GM23248 (cell line): ENCODE results near the gene HDAC4.

Experiments used
- EZH2 ChIP-seq: fragments of 200-600 bp; sonication (generic); IDR thresholded peaks from 2 replicates; pipeline ENCODE4 v1.6.1; 2018; ENCODE audit warnings: antibody characterized with exemption, mild to moderate bottlenecking; ENCODE audit not compliant: insufficient read depth, poor library complexity, severe bottlenecking
- EZH2phosphoT487 ChIP-seq: fragments of 200-600 bp; sonication (generic); IDR thresholded peaks from 2 replicates; pipeline ENCODE4 v1.6.1; 2018; ENCODE audit warnings: antibody characterized with exemption, moderate library complexity, mild to moderate bottlenecking, low read depth; ENCODE audit not compliant: insufficient read depth

GRCh38 chr2:239397931-239398471 lies 2.8 kb downstream of the HDAC4 start:
- TF ChIP-seq EZH2phosphoT487, result no peak
- TF ChIP-seq EZH2, result no peak
